CD4-positive, alpha-beta T cell treated with Interferon alpha-2 for 1 hour (primary cell): ENCODE results near the gene ITGA2.
"Not testable (repeated sequence)": the region's sequence is repeated elsewhere in the genome, so short reads cannot be mapped to it uniquely, and the experiment has no call there.

Experiments used
- DNase-seq, 2 donors: peaks; one replicate each; pipeline ENCODE4 v3.0.0-alpha.2; 2020 to 2022

Gene ITGA2

DNA sequence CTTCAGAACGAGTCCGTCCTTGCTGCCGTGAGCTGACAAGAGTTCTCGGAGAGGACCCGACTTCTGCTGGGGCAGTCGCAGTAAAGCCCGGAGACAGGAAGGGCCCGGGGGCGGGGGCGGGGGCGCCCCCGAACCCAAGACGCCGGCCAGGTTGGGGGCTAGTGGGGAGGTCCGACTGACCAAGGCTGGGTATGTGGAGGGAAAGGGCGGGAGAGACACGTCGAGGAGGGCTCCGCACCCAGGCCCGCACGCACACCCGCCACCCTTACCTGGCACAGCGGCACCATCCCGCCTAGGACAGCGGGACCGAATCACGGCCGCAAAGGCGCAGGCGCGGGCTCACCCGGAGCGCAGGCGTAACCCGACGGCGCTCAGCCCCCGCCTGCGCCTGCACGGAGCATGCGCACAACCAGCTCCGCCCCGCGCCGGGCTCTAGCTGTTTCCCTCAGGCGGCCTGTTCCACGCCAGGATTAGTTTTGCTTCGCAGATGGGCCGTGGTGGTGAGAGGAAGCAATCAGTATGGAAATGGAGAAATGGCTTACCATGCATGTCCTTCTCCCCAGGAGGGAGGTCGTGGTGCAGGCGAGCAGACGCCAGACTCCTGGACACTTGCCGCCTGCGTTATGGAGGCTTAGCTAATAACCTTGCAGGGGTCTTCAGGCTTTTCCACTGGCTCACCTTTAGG is 120.4 kb downstream of the ITGA2 start, which contains the start of gene MOCS2:
Gene MOCS2, minus strand, starts transcription at position 315 of the 685 bp plus-strand sequence. CDS start 2,583 bp downstream, outside the sequence.
- peak; percentile 90 to 92 for DNase-seq

DNA sequence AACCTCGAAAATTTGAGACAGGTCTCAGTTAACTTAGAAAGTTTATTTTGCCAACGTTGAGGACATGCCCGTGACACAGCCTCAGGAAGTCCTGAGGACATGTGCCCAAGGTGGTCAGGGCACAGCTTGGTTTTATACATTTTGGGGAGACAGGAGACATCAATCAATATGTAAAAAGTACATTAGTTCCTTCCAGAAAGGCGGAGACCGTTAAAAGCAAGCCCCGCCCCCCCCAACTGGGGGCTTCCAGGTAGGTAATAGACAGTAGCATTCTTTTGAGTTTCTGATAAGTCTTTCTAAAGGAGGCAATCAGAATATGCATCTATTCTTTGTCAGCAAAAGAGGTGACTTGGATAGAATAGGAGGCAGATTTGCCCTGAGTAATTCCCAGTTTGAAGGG is 121.0 kb downstream of the ITGA2 start:
- peak in 1 of 2 donors; percentile 11 for DNase-seq

DNA sequence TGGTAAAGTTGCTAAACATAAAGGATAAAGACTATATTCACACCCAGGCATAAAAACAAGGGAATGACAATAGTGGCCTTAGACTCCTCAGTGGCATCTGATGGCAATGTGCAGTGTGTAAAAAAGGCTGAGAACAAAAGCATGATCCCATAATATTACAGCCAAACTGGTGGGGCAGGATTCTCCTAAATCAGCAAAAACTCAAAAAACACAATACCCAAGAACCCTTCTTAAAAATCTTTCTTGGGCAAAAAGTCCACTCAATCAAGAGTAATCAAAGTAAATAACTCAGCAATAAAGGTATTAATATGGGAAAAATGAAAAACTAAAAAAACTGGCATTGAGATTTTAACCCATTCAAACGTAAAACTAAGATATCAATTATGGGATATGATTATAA is 122.0 kb downstream of the ITGA2 start:
- no peak for DNase-seq

DNA sequence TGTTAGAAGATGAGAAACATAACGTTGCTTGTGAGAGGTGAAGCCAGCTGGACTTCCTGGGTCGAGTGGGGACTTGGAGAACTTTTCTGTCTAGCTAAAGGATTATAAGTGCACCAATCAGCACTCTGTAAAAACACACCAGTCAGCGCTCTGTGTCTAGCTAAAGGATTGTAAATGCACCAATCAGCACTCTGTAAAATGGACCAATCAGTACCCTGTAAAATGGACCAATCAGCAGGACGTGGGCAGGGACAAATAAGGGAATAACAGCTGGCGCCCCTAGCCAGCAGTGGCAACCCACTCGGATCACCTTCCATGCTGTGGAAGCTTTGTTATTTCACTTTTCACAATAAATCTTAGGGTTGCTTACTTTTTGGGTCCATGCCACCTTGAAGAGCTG is 123.2 kb downstream of the ITGA2 start:
- not testable (repeated sequence) for DNase-seq

DNA sequence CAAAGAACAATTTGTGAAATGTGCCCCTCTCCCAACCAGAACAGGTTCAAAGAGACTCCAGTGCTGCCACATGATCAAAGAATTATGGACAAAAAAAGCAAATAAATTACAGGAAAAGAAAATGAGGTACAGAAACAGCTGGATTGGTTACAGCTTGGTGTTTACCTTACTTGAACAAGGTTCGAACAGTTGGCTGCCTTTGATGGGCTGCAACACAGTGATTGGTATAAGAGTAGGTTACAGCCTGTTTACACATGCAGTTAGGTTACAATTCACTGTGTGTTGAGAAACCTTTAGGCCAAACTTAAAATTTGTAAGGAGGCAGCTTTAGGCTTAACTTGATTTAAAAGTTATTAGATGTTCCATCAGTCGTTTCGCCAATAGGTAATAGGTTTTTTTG is 123.8 kb downstream of the ITGA2 start:
- no peak for DNase-seq

DNA sequence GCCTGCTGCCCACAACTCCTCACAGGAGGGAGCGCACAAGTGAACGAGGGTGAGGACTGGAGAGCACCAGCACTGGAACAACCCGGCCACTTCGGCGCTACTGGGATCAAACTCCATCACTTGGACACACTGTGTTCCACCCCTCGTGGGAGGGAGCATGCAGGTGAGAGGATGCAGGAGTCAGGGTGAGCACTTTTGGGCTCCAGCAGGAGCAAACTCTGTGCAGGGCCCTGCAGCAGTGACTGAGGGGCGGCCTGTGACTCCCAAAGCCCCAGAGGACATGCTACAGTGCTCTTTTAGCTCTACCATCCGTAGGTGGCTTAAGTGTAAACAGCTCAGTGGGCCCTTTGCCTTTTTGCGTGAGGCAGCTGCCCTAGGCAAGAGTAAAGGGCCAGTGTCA is 124.8 kb downstream of the ITGA2 start:
- DNase-seq, result no peak

DNA sequence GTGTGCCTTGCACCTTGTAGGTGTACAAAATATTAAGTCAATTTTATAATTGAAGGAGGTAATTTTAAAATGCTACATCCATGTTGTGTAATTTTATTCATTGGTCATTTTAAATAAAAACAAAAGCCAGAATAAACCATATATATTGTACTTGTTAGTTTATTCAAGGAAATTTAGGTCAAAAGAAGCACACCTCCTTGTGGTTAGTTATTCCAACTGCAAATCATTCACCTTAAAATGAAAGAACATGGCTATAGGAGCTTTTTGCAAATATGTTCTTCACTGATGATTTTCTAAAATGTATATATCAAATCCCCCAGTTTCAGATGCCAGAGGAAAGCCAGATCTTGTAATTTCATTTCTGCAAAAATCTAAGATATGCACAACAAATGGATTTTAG is 125.8 kb downstream of the ITGA2 start:
- DNase-seq, result no peak

DNA sequence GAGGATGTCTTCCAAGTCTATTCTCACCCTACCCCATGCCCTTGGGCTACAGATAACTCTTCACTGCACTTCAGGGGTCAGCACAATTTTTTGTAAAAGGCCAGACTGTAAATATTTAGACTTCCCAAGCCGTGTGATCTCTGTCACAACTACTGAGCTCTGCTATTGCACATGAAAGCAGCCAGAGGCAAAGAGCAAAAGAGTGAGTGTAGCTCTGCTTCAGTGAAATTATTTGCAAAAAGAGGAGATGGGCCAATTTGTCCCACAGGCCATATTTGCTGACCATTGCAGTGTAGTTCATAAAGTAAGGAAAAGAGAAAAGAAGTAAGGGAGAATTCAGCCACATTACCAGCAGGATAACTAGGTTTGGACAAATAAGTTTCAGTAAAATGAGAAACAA is 127.4 kb downstream of the ITGA2 start:
- DNase-seq, result no peak

DNA sequence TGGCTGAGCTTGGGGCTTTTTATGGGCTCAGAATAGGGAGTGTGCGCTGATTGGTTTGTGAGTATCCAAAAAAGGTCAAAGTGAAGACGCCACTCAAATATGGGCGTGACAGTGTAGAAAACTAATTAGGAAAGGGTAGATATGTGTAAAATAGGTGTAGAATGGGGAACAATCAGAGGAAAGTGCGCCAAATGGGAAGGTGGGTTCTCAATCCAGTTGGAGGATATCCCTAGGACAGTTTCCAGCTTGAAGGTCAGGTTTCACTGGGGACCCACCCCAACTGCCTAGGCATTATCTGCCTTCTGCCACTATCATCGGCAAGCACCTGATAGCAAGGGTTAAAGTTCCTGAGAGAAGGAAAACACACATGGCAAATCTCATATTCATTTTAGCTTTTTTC is 129.7 kb downstream of the ITGA2 start:
- no peak for DNase-seq

DNA sequence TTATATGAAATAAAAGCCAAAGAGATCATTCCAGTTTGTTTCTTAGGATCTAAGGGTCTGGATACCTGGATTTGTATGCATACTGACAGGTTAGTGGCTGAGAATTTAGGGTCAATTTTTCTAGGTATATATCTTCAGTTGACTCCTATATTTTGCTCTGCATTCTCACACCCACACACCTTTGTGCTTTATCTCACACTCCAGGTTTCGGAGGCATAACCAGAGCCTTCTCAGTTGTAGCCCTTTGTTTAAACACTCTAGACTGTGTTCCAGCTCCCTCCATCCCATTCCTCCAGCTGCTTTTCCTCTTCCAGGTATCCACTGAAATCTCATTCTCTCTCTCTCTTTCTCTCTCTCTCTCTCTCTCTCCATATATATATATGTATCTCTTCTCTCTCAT is 131.0 kb downstream of the ITGA2 start:
- no peak for DNase-seq

DNA sequence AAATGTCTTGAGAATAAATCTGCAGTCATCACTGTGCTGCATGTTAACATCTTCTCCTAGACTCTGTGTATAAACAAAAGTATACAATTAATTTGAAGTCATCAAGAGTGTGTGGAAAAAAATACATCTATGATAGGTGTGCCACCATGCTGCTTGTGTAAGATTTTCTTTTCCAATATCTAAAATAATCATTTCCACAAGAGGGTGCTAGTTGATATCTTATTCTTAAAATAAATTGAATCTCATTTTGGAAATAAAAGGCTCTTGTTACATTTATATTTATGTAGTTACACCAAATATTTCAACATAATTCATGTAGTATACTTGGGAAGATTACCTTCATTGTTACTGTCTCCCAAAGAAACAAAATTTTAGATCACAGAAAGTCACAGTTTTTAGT is 134.6 kb downstream of the ITGA2 start:
- DNase-seq, result no peak

DNA sequence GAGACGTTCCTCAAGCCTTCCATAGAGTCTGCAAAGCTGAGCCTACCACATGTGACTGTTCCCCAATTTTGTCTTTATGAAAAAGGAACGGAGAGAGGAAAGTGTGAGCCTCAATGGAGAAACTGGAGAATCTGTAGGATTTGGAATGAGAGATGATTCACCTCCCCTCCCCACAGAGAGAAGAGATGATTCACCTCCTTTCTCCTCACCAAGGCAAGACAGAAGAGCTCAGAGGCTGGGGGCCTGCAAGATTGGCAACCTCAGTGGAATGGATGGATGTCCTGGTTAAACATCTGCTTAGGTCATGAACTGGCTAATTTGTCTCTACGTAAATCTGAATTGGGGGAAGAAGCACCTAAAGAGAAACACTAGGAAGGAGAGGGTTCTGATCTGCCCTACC is 137.4 kb downstream of the ITGA2 start:
- no peak for DNase-seq

DNA sequence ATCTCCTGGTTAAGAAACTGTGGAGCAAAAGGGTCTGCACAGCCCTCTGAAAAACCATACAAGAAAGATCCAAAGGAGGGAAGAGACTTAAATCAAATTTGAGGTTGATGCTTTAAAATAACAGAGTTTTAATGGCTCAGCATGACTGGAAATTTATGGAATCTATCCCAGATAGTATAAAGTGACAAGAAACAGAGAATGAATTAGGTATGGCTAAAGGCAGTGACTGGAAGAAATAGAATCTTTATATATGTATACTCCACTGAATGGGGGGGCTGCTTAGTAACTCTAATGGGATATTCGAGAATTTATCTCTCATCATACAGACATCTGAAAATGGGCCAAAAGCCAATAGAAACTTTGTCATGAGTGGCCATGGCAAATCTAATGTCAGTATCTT is 138.0 kb downstream of the ITGA2 start:
- DNase-seq, result no peak

DNA sequence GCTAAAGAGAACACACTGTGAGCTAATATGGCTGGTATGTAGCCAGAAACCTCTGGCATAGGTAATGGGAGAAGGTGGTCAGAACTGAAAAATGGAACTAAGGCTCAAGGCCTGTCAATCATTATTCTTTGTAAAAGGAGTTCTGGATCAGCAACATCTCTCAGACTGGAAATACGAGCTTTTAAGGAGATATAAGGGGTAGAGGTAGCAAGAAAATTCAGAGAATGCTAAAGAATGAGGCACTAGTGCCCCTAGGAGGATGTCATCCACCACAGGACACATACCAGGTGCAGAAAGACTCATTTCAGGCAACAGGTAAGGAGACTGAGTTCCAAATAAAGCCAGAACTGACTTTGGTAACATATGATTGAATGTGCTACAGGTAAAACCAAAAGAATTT is 139.3 kb downstream of the ITGA2 start:
- DNase-seq, result no peak

DNA sequence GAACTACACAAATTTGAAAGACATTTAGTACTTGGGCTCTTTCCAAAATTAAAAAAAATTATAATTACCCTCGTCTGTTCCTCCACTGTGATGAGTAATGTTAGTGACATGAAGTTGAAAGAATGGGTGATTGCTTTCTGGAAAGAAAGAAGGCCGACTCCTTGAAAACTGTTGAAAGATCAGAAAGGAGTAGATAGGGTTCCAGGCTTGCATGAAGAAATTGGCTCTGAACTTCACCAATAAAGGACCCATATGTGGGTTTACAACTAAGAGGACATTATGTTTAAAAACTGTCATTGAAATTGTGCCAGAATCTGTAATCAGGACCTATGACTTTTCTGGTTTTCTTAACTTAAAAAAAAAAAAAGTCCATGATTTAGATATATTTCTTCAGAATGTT is 141.1 kb downstream of the ITGA2 start:
- no peak for DNase-seq

DNA sequence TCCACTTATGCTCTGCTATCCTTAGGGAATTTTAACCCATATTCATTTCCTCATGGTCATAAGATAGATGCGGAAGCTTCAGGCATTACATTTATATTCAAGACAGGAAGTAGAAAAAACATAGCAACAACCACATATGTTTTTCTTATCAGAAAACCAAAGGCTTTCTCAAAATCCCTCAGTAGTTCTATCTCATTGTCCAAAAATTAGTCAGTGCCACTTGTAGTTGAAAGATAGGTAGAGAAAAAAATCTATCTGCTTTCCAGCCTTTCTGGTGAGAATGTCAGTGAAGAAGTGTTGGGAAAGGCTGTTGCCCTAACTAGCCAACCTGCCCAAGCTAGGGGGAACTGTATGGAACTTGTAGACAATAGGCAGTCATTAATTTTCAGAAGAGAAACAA is 143.9 kb downstream of the ITGA2 start:
- no peak for DNase-seq
